GM12874 (cell line): ENCODE measurements around the gene ZDHHC1.

Experiments
- CTCF ChIP-seq: IDR thresholded peaks from 2 replicates; pipeline ENCODE4 v1.5.1; 2011; ENCODE audit warnings: low read depth, mild to moderate bottlenecking, control low read depth, low read length, moderate library complexity; ENCODE audit not compliant: insufficient read depth

ZDHHC1 gene

GRCh38 chr16:67447508-67448076, 31.3 kb upstream of the ZDHHC1 start:
- TF ChIP-seq CTCF, result peak; percentile 71

- no peak for TF ChIP-seq CTCF
Measured at GRCh38 chr16:67446968-67447507, 30.8 kb upstream of the ZDHHC1 start.

GRCh38 chr16:67445913-67446907, 29.9 kb upstream of the ZDHHC1 start:
- TF ChIP-seq CTCF, result no peak

GRCh38 chr16:67445441-67445912, 29.2 kb upstream of the ZDHHC1 start:
- no peak for TF ChIP-seq CTCF

GRCh38 chr16:67445126-67445426, 28.8 kb upstream of the ZDHHC1 start:
- TF ChIP-seq CTCF, result no peak

GRCh38 chr16:67444259-67445125, 28.2 kb upstream of the ZDHHC1 start:
- no peak for TF ChIP-seq CTCF
